ENCODE data around the gene HPCAL1. TPM values are rescaled to one million over a fixed set of nuclear protein-coding genes. Genes with fewer than 3 reads are reported as not detected.

The HPCAL1 gene
- total and polyA plus RNA-seq, 8 donors, result 22.1 to 32.7 (median 26.4) TPM

- Histone ChIP-seq H3K36me3 (no peaks in the 10 kb centered on the region), H3K27me3 (no peaks in the 10 kb centered on the region), H3K4me3 (no peak overlapping the region), H3K27ac (no peak overlapping the region), H3K4me1 (peaks cover 9 to 22% (median 12%) of the 10 kb centered on the region in 3 donors), H3K9me3 (no peaks in the 10 kb centered on the region)
- DNase-seq, result no peak
- intact Hi-C loops (cut with DNase I), result loop anchor here in 1 of 3 donors (10.0 kb wide), 1 partner anchor 215 kb away; no protein-coding TSS in a partner anchor
- FAIRE-seq, result no peak
- ATAC-seq, result no peak
- 76 to 77% methylated on average over 22 of the region's 22 CpGs for WGBS, 2 donors
- no peak for TF ChIP-seq CTCF (IDR thresholded peaks at IDR 0.05)
These were observed 147.4 kb downstream of the HPCAL1 start for GRCh38 chr2:10449838-10450691.

- TF ChIP-seq CTCF (IDR thresholded peaks at IDR 0.05), result no peak
- H3K4me1 ChIP-seq, result peaks cover 2 to 8% (median 4%) of the 10 kb centered on the region in 3 donors
- no peaks in the 10 kb centered on the region for H3K27me3 ChIP-seq
- H3K27ac ChIP-seq, result peak overlapping the region in 2 of 4 donors; percentile 47 to 51
- ATAC-seq, result no peak
- H3K36me3 ChIP-seq, result no peaks in the 10 kb centered on the region
- H3K4me3 ChIP-seq, result no peak overlapping the region
- no peak for DNase-seq
- H3K9me3 ChIP-seq, result no peaks in the 10 kb centered on the region
- FAIRE-seq, result no peak
- intact Hi-C loops (cut with DNase I), result no loop called here
- WGBS, 2 donors, result 88 to 90% methylated on average over 6 of the region's 6 CpGs
These were observed 149.1 kb downstream of the HPCAL1 start for GRCh38 chr2:10451819-10452218.

GRCh38 chr2:10452312-10452711, 149.6 kb downstream of the HPCAL1 start:
- Histone ChIP-seq H3K9me3 (no peaks in the 10 kb centered on the region), H3K27me3 (no peaks in the 10 kb centered on the region), H3K4me1 (peaks cover 0 to 5% (median 3%) of the 10 kb centered on the region in 3 donors), H3K4me3 (no peak overlapping the region), H3K36me3 (no peaks in the 10 kb centered on the region), H3K27ac (peak overlapping the region in 2 of 4 donors; percentile 47 to 51)
- ATAC-seq (peak in 3 of 4 donors; percentile 11 to 31 (median 21)), FAIRE-seq (no peak), DNase-seq (peak in 5 of 6 donors; percentile 62 to 82 (median 76))
- no peak for TF ChIP-seq CTCF (IDR thresholded peaks at IDR 0.05)
- 37 to 42% methylated on average over 3 of the region's 3 CpGs for WGBS, 2 donors
- intact Hi-C loops (cut with DNase I), result no loop called here

GRCh38 chr2:10452956-10453904, 150.5 kb downstream of the HPCAL1 start:
- Histone ChIP-seq H3K9me3 (no peaks in the 10 kb centered on the region), H3K4me3 (no peak overlapping the region), H3K27ac (no peak overlapping the region), H3K27me3 (no peaks in the 10 kb centered on the region), H3K4me1 (peaks cover 7 to 14% (median 12%) of the 10 kb centered on the region in 3 donors), H3K36me3 (no peaks in the 10 kb centered on the region)
- FAIRE-seq (no peak), ATAC-seq (no peak), DNase-seq (no peak)
- intact Hi-C loops (cut with DNase I), result no loop called here
- TF ChIP-seq CTCF (IDR thresholded peaks at IDR 0.05), result no peak
- WGBS, 2 donors, result 87 to 93% methylated on average over 17 of the region's 17 CpGs
